H9 (cell line): ENCODE results near the gene BTBD18. TPM values are rescaled to one million over a fixed set of nuclear protein-coding genes. Genes with fewer than 3 reads are reported as not detected.

Source experiments
- DNase-seq: peaks from one replicate; pipeline ENCODE4 v3.0.0-alpha.2; 2017
- H2AFZ ChIP-seq: one replicate; pipeline ENCODE4 v1.6.1; 2013; ENCODE audit warnings: mild to moderate bottlenecking, low read length, control low read depth, moderate library complexity
- H2AK5ac ChIP-seq: 2 replicates; pipeline ENCODE4 v1.6.1; 2013; ENCODE audit warnings: low read length, control low read depth, mixed read lengths; ENCODE audit not compliant: insufficient read length
- H2BK120ac ChIP-seq: one replicate; pipeline ENCODE4 v1.6.1; 2013; ENCODE audit warnings: low read depth, mild to moderate bottlenecking, low read length, control low read depth, inconsistent platforms; ENCODE audit not compliant: poor library complexity, severe bottlenecking
- H2BK12ac ChIP-seq: 2 replicates; pipeline ENCODE4 v1.6.1; 2013; ENCODE audit warnings: low read length, control low read depth, mixed read lengths, low read depth; ENCODE audit not compliant: insufficient read length
- H2BK15ac ChIP-seq: 2 replicates; pipeline ENCODE4 v1.6.1; 2013; ENCODE audit warnings: low read depth, low read length, control low read depth
- H2BK20ac ChIP-seq: one replicate; pipeline ENCODE4 v1.6.1; 2013; ENCODE audit warnings: low read depth, mild to moderate bottlenecking, low read length, control low read depth, inconsistent platforms; ENCODE audit not compliant: poor library complexity, severe bottlenecking
- H2BK5ac ChIP-seq: 2 replicates; pipeline ENCODE4 v1.6.1; 2013; ENCODE audit warnings: low read length, control low read depth, mixed read lengths; ENCODE audit not compliant: insufficient read length
- H3K14ac ChIP-seq: 2 replicates; pipeline ENCODE4 v1.6.1; 2013; ENCODE audit warnings: low read length, control low read depth; ENCODE audit not compliant: insufficient read depth
- H3K18ac ChIP-seq: 2 replicates; pipeline ENCODE4 v1.6.1; 2013; ENCODE audit warnings: low read depth, mild to moderate bottlenecking, mixed read lengths, low read length, control low read depth; ENCODE audit not compliant: insufficient read length
- H3K23ac ChIP-seq: 2 replicates; pipeline ENCODE4 v1.6.1; 2013; ENCODE audit warnings: low read length, control low read depth, mixed read lengths, low read depth; ENCODE audit not compliant: insufficient read length
- H3K23me2 ChIP-seq: 2 replicates; pipeline ENCODE4 v1.6.1; 2013; ENCODE audit warnings: low read depth, mild to moderate bottlenecking, mixed read lengths, low read length, control low read depth; ENCODE audit not compliant: insufficient read length, poor library complexity, severe bottlenecking
- H3K27ac ChIP-seq: 2 replicates; pipeline ENCODE4 v1.5.1; 2013; ENCODE audit warnings: low read length, control low read depth, mixed read lengths, low read depth; ENCODE audit not compliant: insufficient read length
- H3K27me3 ChIP-seq: 2 replicates; pipeline ENCODE4 v1.6.1; 2013; ENCODE audit warnings: low read length, control low read depth, inconsistent platforms; ENCODE audit not compliant: insufficient read depth
- H3K4ac ChIP-seq: 2 replicates; pipeline ENCODE4 v1.6.1; 2013; ENCODE audit warnings: low read depth, mild to moderate bottlenecking, control low read depth, inconsistent platforms, low read length, moderate library complexity
- H3K4me1 ChIP-seq: 2 replicates; pipeline ENCODE4 v1.6.1; 2013; ENCODE audit warnings: low read length, control low read depth, inconsistent platforms; ENCODE audit not compliant: insufficient read depth
- H3K4me2 ChIP-seq: 2 replicates; pipeline ENCODE4 v1.6.1; 2013; ENCODE audit warnings: low read length, control low read depth, mixed read lengths; ENCODE audit not compliant: insufficient read length, insufficient read depth
- H3K56ac ChIP-seq: 2 replicates; pipeline ENCODE4 v1.6.1; 2013; ENCODE audit warnings: low read depth, mild to moderate bottlenecking, mixed read lengths, low read length, control low read depth; ENCODE audit not compliant: insufficient read length
- H3K79me1 ChIP-seq: 2 replicates; pipeline ENCODE4 v1.6.1; 2013; ENCODE audit warnings: low read depth, mild to moderate bottlenecking, moderate library complexity, low read length, control low read depth, inconsistent platforms; ENCODE audit not compliant: insufficient read depth, poor library complexity, severe bottlenecking
- H3K79me2 ChIP-seq: 2 replicates; pipeline ENCODE4 v1.6.1; 2013; ENCODE audit warnings: low read length, control low read depth, inconsistent platforms; ENCODE audit not compliant: insufficient read depth
- H3K9ac ChIP-seq: 2 replicates; pipeline ENCODE4 v1.6.1; 2013; ENCODE audit warnings: low read length, control low read depth, mixed read lengths; ENCODE audit not compliant: insufficient read length; ENCODE audit errors: extremely low read depth
- H3K9me3 ChIP-seq: one replicate; pipeline ENCODE4 v1.6.1; 2013; ENCODE audit warnings: low read depth, low read length, inconsistent platforms; ENCODE audit not compliant: control insufficient read depth
- H3T11ph ChIP-seq: one replicate; pipeline ENCODE4 v1.6.1; 2013; ENCODE audit warnings: mild to moderate bottlenecking, low read length, control low read depth, inconsistent platforms
- H4K20me1 ChIP-seq: one replicate; pipeline ENCODE4 v1.6.1; 2013; ENCODE audit not compliant: control insufficient read depth, insufficient read length, insufficient read depth
- H4K5ac ChIP-seq: 2 replicates; pipeline ENCODE4 v1.6.1; 2013; ENCODE audit warnings: low read depth, mild to moderate bottlenecking, mixed read lengths, low read length, control low read depth; ENCODE audit not compliant: insufficient read length
- H4K8ac ChIP-seq: replicated peaks from 2 replicates; pipeline ENCODE4 v1.6.1; 2013; ENCODE audit warnings: low read length, control low read depth, mixed read lengths, low read depth; ENCODE audit not compliant: insufficient read length
- H4K91ac ChIP-seq: 2 replicates; pipeline ENCODE4 v1.6.1; 2013; ENCODE audit warnings: low read depth, mild to moderate bottlenecking, moderate library complexity, mixed read lengths, low read length, control low read depth; ENCODE audit not compliant: insufficient read length
- H3K27ac Mint-ChIP-seq, 3 experiments: 2 replicates in 2 of 3; 3 replicates in 1 of 3; pipeline ENCODE4 v1.8.0; 2020 to 2021; ENCODE audit warnings: mixed read lengths in 3 of 3, mild to moderate bottlenecking in 1 of 3, moderate library complexity in 1 of 3
- H3K27me3 Mint-ChIP-seq: 2 replicates; pipeline ENCODE4 v1.8.0; 2021; ENCODE audit warnings: low read depth, mild to moderate bottlenecking, moderate library complexity, mixed read lengths
- H3K36me3 Mint-ChIP-seq, 3 experiments: 2 replicates in 2 of 3; 3 replicates in 1 of 3; pipeline ENCODE4 v1.8.0; 2020 to 2021; ENCODE audit warnings: low read depth in 3 of 3, mixed read lengths in 3 of 3; ENCODE audit not compliant: insufficient read depth in 1 of 3
- H3K4me1 Mint-ChIP-seq, 2 experiments: 2 replicates each; pipeline ENCODE4 v1.8.0; 2020; ENCODE audit warnings: mixed read lengths in 2 of 2
- H3K4me3 Mint-ChIP-seq, 2 experiments: 2 replicates in 1 of 2; 3 replicates in 1 of 2; pipeline ENCODE4 v1.8.0; 2020 to 2021; ENCODE audit warnings: mild to moderate bottlenecking in 2 of 2, mixed read lengths in 2 of 2, moderate library complexity in 1 of 2
- H3K9me3 Mint-ChIP-seq, 2 experiments: 2 replicates in 1 of 2; 3 replicates in 1 of 2; pipeline ENCODE4 v1.8.0; 2020; ENCODE audit warnings: mild to moderate bottlenecking in 2 of 2, mixed read lengths in 2 of 2, moderate library complexity in 1 of 2
- WGBS: extraction: QIAGEN DNeasy Blood & Tissue Kit; methylation state at CpG from one replicate; pipeline ENCODE4 v1.1.7; 2013; ENCODE audit warnings: missing lambda C conversion rate, low lambda C conversion rate, mixed read lengths; ENCODE audit not compliant: insufficient read length; ENCODE audit errors: extremely low coverage; 5-methylcytosine and 5-hydroxymethylcytosine counted together
- total RNA-seq: library from RNA; stranded (reverse); gene quantifications from 2 replicates; pipeline ENCODE4 v1.2.1, GENCODE V29; 2021
- TF ChIP-seq, protein P1 (sequence below): fragments of 200-600 bp; sonication (generic); conservative IDR thresholded peaks from 3 replicates; pipeline ENCODE4 v1.8.0; 2021; ENCODE audit warnings: antibody characterized with exemption, mild to moderate bottlenecking

The BTBD18 gene
- total RNA-seq, 1 experiment from 2014 or later: not detected

DNA sequence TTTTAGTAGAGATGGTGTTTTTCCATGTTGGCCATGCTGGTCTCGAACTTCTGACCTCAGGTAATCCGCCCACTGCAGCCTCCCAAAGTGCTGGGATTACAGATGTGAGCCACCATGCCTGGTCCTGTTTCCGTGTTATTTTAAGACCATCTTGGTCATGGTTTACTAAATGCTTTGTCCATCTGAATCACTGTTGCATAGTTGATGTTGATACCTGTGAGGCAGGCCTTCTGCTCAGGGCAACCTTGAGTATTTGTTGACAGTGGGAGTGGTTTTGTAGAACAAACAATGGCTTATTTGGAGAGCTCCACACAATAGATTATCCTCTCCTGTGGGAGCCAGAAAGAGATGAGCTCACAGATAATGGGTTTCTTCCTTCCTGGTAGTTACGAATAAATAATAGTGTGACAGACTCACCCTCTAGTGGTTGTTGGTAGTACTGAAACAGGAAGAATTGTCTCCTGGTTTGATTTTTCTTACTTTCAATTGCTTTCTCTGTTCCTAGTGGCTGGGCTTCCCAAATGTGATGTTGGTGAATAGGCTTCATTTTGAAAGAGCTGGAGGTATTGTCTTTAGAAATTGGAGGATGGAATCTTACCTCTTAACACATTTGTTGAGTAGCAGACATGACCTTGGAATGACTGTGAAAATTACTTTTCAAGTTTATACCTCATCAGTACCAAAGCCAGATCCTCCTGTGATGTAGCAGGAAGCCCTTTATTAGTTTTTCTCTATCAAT, 49.0 kb upstream of the BTBD18 start:
- TF ChIP-seq, protein P1, sequence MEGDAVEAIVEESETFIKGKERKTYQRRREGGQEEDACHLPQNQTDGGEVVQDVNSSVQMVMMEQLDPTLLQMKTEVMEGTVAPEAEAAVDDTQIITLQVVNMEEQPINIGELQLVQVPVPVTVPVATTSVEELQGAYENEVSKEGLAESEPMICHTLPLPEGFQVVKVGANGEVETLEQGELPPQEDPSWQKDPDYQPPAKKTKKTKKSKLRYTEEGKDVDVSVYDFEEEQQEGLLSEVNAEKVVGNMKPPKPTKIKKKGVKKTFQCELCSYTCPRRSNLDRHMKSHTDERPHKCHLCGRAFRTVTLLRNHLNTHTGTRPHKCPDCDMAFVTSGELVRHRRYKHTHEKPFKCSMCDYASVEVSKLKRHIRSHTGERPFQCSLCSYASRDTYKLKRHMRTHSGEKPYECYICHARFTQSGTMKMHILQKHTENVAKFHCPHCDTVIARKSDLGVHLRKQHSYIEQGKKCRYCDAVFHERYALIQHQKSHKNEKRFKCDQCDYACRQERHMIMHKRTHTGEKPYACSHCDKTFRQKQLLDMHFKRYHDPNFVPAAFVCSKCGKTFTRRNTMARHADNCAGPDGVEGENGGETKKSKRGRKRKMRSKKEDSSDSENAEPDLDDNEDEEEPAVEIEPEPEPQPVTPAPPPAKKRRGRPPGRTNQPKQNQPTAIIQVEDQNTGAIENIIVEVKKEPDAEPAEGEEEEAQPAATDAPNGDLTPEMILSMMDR: peak; percentile 93
- Mint-ChIP-seq H3K27me3 (no peaks in the 10 kb centered on the region), H3K36me3 (peaks cover 47 to 75% (median 71%) of the 10 kb centered on the region in 3 experiments; a peak in 6 of 7 replicates), H3K4me1 (peaks cover 17% of the 10 kb centered on the region in 2 experiments; a peak in 3 of 4 replicates), H3K4me3 (0 out of 5 replicates have a peak overlapping the region, but pooled peaks of 1 of the 2 experiments have one; percentile 9), H3K27ac (peak overlapping the region; percentile 55 to 90 (median 67); a peak in 6 of 7 replicates), H3K9me3 (no peaks in the 10 kb centered on the region)
- Histone ChIP-seq H2BK5ac (no peak overlapping the region), H3K4me2 (no peak overlapping the region), H2AK5ac (no peak overlapping the region), H3T11ph (no peak overlapping the region), H3K4me1 (no peaks in the 10 kb centered on the region), H3K56ac (no peak overlapping the region), H4K8ac (no peak overlapping the region), H3K79me1 (peaks cover 4% of the 10 kb centered on the region), H4K20me1 (no peaks in the 10 kb centered on the region), H3K79me2 (no peaks in the 10 kb centered on the region), H2BK120ac (no peak overlapping the region), H4K5ac (no peak overlapping the region), H3K4ac (no peak overlapping the region), H3K18ac (peak overlapping the region; percentile 79), H2AFZ (no peak overlapping the region), H3K14ac (no peak overlapping the region), H3K23ac (no peak overlapping the region), H3K23me2 (no peaks in the 10 kb centered on the region), H2BK20ac (no peak overlapping the region), H4K91ac (no peak overlapping the region), H2BK15ac (no peak overlapping the region), H3K27ac (peak overlapping the region; percentile 71), H3K27me3 (no peaks in the 10 kb centered on the region), H3K9me3 (no peaks in the 10 kb centered on the region), H3K9ac (no peak overlapping the region), H2BK12ac (no peak overlapping the region)
- WGBS: no CpG with 5 or more reads among the region's 4 CpGs
- DNase-seq: peak; percentile 51
